ENCODE data around the gene C9orf153. TPM values are rescaled to one million over a fixed set of nuclear protein-coding genes. Genes with fewer than 3 reads are reported as not detected.

The C9orf153 gene
- total RNA-seq, 1 experiment from 2014 or later, result not detected

GRCh38 chr9:86184138-86184524 lies 75.3 kb downstream of the C9orf153 start:
- POLR2A ChIA-PET, result no interaction called here
- intact Hi-C loops (cut with micrococcal nuclease), result no loop called here
- Histone ChIP-seq H3K4me3 (replicated peaks in 1 of 2; ENCODE audit: low read depth in 1 of 2, low read length in 2 of 2) (no peak overlapping the region), H3K4me1 (ENCODE audit: control insufficient read depth in 1 of 2, insufficient read depth in 2 of 2, low read length in 2 of 2) (peaks cover 0 to 7% of the 10 kb centered on the region in 2 experiments; a peak in 2 of 4 replicates), H3K27me3 (ENCODE audit: insufficient read depth, low read length) (no peaks in the 10 kb centered on the region), H3K9me2 (ENCODE audit: insufficient read depth) (no peaks in the 10 kb centered on the region), H3K36me3 (ENCODE audit: control insufficient read depth in 1 of 2, insufficient read depth in 2 of 2, low read length in 2 of 2) (no peaks in the 10 kb centered on the region), H3K4me2 (ENCODE audit: low read length) (no peak overlapping the region), H3K9me3 (ENCODE audit: control insufficient read depth in 1 of 2, insufficient read depth in 1 of 2, low read depth in 1 of 2, low read length in 2 of 2) (no peaks in the 10 kb centered on the region), H3K9ac (ENCODE audit: low read length) (no peak overlapping the region), H3K27ac (ENCODE audit: low read depth, low read length) (no peak overlapping the region), H2AFZ (ENCODE audit: low read depth, low read length, poor library complexity, severe bottlenecking) (no peak overlapping the region), H3K79me2 (ENCODE audit: insufficient read depth, low read length) (no peaks in the 10 kb centered on the region), H4K20me1 (ENCODE audit: insufficient read depth) (no peaks in the 10 kb centered on the region)
- ATAC-seq (no peak), DNase-seq (ENCODE audit: low read depth, low spot score) (no peak)
- BruUV-seq (replicated peaks), result no TSS peak
- CTCF ChIA-PET, result interaction anchor here (0.9 kb wide), 1 partner anchor 18 kb away, joined by 3 read pairs; no protein-coding TSS in a partner anchor
- no peak for TF ChIP-seq JUND (IDR thresholded peaks at IDR 0.05)
- TF ChIP-seq CTCF (IDR thresholded peaks at IDR 0.05 in 2 of 3, conservative IDR thresholded peaks at IDR 0.05 in 1 of 3; ENCODE audit: borderline replicate concordance in 1 of 3, insufficient read depth in 1 of 3, low read depth in 2 of 3, low read length in 2 of 3), result no peak
- TF ChIP-seq ZNF274 (IDR thresholded peaks at IDR 0.05; ENCODE audit: low read depth, low read length), result no peak
- no peak for TF ChIP-seq POLR2A (IDR thresholded peaks at IDR 0.05; ENCODE audit: borderline replicate concordance, extremely low read depth, insufficient read depth, insufficient read length)
- no peak for TF ChIP-seq ELF1 (IDR thresholded peaks at IDR 0.05; ENCODE audit: borderline replicate concordance, low read depth)
- no peak for TF ChIP-seq EZH2phosphoT487 (IDR thresholded peaks at IDR 0.05; ENCODE audit: borderline replicate concordance)
- TF ChIP-seq ZFX (IDR thresholded peaks at IDR 0.05), result no peak
- no peak for TF ChIP-seq SP1 (IDR thresholded peaks at IDR 0.05; ENCODE audit: low read depth)
- TF ChIP-seq REST (IDR thresholded peaks at IDR 0.05; ENCODE audit: low read depth), result no peak
- TF ChIP-seq EZH2 (IDR thresholded peaks at IDR 0.05), result no peak
- TF ChIP-seq POLR2AphosphoS5 (IDR thresholded peaks at IDR 0.05; ENCODE audit: low read depth, low read length), result no peak
- TF ChIP-seq EGR1 (IDR thresholded peaks at IDR 0.05; ENCODE audit: low read depth), result no peak
- TF ChIP-seq YY1 (IDR thresholded peaks at IDR 0.05; ENCODE audit: extremely low read depth, insufficient replicate concordance, low read depth, low read length), result no peak
- RAD21 ChIA-PET (ENCODE audit: low non-redundant PET in 1 of 2, low total read pairs in 2 of 2, uncharacterized antibody in 2 of 2, unreplicated experiment in 2 of 2), result no interaction called here

All from HCT116 (cell line).